Measurements from ENCODE around the gene SRCIN1.

The SRCIN1 gene

GRCh38 chr17:38561416-38562214 lies 44.1 kb downstream of the SRCIN1 start:
- Histone ChIP-seq H2AFZ (no peak overlapping the region), H3K79me2 (no peaks in the 10 kb centered on the region), H3K9ac (no peak overlapping the region), H3K36me3 (ENCODE audit: control insufficient read depth, insufficient read depth, low read length) (no peaks in the 10 kb centered on the region), H3K4me1 (peaks cover 27% of the 10 kb centered on the region), H3K27me3 (ENCODE audit: control insufficient read depth, insufficient read depth, low read length) (no peaks in the 10 kb centered on the region), H3K9me3 (ENCODE audit: control insufficient read depth, low read length) (no peaks in the 10 kb centered on the region), H3K27ac (no peak overlapping the region), H3K4me3 (ENCODE audit: low read depth, low read length) (no peak overlapping the region), H3K4me2 (ENCODE audit: low read length) (no peak overlapping the region)
- TF ChIP-seq CTCF (IDR thresholded peaks at IDR 0.05), result no peak

- Histone ChIP-seq H3K27me3 (ENCODE audit: control insufficient read depth, insufficient read depth, low read length) (no peaks in the 10 kb centered on the region), H3K9ac (no peak overlapping the region), H3K36me3 (ENCODE audit: control insufficient read depth, insufficient read depth, low read length) (no peaks in the 10 kb centered on the region), H3K4me3 (ENCODE audit: low read depth, low read length) (no peak overlapping the region), H3K4me1 (peaks cover 27% of the 10 kb centered on the region), H3K79me2 (no peaks in the 10 kb centered on the region), H3K9me3 (ENCODE audit: control insufficient read depth, low read length) (no peaks in the 10 kb centered on the region), H3K4me2 (ENCODE audit: low read length) (no peak overlapping the region), H2AFZ (no peak overlapping the region), H3K27ac (no peak overlapping the region)
- TF ChIP-seq CTCF (IDR thresholded peaks at IDR 0.05), result no peak
Measured at GRCh38 chr17:38560503-38561318, 45.0 kb downstream of the SRCIN1 start.

GRCh38 chr17:38559880-38560230 lies 45.9 kb downstream of the SRCIN1 start:
- no peak overlapping the region for H3K27ac ChIP-seq
- no peak overlapping the region for H3K4me3 ChIP-seq (ENCODE audit: low read depth, low read length)
- no peak for TF ChIP-seq CTCF (IDR thresholded peaks at IDR 0.05)
- no peak overlapping the region for H3K9ac ChIP-seq
- no peaks in the 10 kb centered on the region for H3K79me2 ChIP-seq
- H3K4me2 ChIP-seq (ENCODE audit: low read length), result peak overlapping the region; percentile 52
- H3K27me3 ChIP-seq (ENCODE audit: control insufficient read depth, insufficient read depth, low read length), result no peaks in the 10 kb centered on the region
- no peaks in the 10 kb centered on the region for H3K9me3 ChIP-seq (ENCODE audit: control insufficient read depth, low read length)
- peaks cover 33% of the 10 kb centered on the region for H3K4me1 ChIP-seq
- peak overlapping the region; percentile 92 for H2AFZ ChIP-seq
- H3K36me3 ChIP-seq (ENCODE audit: control insufficient read depth, insufficient read depth, low read length), result no peaks in the 10 kb centered on the region

GRCh38 chr17:38559051-38559879 lies 46.5 kb downstream of the SRCIN1 start:
- Histone ChIP-seq H3K79me2 (no peaks in the 10 kb centered on the region), H2AFZ (peak overlapping the region; percentile 92), H3K27ac (peak overlapping the region; percentile 62), H3K36me3 (ENCODE audit: control insufficient read depth, insufficient read depth, low read length) (no peaks in the 10 kb centered on the region), H3K27me3 (ENCODE audit: control insufficient read depth, insufficient read depth, low read length) (no peaks in the 10 kb centered on the region), H3K4me1 (peaks cover 39% of the 10 kb centered on the region), H3K4me2 (ENCODE audit: low read length) (peak overlapping the region; percentile 52), H3K9ac (peak overlapping the region; percentile 16), H3K4me3 (ENCODE audit: low read depth, low read length) (no peak overlapping the region), H3K9me3 (ENCODE audit: control insufficient read depth, low read length) (no peaks in the 10 kb centered on the region)
- peak; percentile 35 for TF ChIP-seq CTCF (IDR thresholded peaks at IDR 0.05)
